ENCODE measurements around the gene KDM1B.
"Not testable (repeated sequence)": the region's sequence is repeated elsewhere in the genome, so short reads cannot be mapped to it uniquely, and the experiment has no call there.

Gene KDM1B

DNA sequence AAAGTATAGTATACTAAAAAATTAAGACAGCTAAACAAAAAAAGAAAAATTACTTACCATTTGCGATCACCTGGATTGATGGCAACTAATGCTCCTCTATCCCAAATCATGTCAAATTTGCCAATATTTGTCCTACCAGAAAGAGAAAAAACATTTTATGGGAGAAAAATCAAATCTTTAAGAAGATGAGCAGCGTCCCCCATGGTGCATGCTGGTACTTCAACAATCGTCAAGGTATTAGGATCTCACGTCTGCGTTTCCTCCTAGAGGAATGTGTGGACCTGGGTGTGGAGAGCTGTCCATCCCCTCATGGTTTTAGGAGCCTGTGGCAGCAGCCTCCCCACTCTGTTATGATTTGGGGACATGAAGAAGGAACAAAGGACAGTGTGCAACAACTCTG lies 16.3 kb upstream of the KDM1B start:
- no peak overlapping the region for H3K4me3 ChIP-seq (ENCODE audit: low read length)
- H3K9me3 ChIP-seq (ENCODE audit: low read length), result no peaks in the 10 kb centered on the region
- no peaks in the 10 kb centered on the region for H3K4me1 ChIP-seq (ENCODE audit: insufficient read depth, low read length)
- H2AFZ ChIP-seq (ENCODE audit: low read depth, low read length), result no peak overlapping the region
- no peaks in the 10 kb centered on the region for H3K27me3 ChIP-seq (ENCODE audit: insufficient read depth, low read length)
- H3K36me3 ChIP-seq (ENCODE audit: insufficient read depth, low read length), result peaks cover 12% of the 10 kb centered on the region

DNA sequence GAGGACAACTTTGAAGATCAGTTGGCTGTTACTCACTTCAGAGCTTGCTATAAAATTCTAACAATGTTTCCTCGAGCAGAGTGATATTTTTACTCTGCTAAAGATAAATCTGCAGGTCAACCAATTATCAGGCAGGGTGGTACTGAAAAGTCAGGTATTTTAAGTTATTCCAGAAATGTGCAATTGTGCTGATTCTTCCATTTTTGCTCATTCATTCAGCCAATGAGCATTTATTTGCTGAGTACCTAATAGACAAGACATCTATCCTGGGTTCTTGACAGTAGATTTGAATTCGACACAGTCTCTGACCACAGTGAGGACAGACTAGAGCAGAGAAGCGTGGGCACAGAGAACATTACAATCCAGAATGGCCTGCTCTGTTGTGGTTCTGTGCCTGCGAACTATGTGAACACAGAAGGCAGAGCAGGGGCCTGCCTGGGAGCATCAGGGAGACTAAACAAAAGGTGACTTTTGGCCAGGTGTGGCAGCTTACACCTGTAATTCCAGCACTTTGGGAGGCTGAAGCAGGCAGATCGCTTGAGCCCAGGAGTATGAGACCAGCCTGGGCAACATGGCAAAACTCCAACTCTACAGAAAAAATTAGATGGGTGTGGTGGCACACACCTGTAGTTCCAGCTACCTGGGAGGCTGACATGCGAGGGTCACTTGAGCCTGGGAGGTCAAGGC lies 15.1 kb upstream of the KDM1B start:
- Histone ChIP-seq H3K9me3 (ENCODE audit: low read length) (no peaks in the 10 kb centered on the region), H3K4me3 (ENCODE audit: low read length) (no peak overlapping the region), H3K27me3 (ENCODE audit: insufficient read depth, low read length) (no peaks in the 10 kb centered on the region), H3K4me1 (ENCODE audit: insufficient read depth, low read length) (no peaks in the 10 kb centered on the region), H3K36me3 (ENCODE audit: insufficient read depth, low read length) (peaks cover 12% of the 10 kb centered on the region), H2AFZ (ENCODE audit: low read depth, low read length) (no peak overlapping the region)

DNA sequence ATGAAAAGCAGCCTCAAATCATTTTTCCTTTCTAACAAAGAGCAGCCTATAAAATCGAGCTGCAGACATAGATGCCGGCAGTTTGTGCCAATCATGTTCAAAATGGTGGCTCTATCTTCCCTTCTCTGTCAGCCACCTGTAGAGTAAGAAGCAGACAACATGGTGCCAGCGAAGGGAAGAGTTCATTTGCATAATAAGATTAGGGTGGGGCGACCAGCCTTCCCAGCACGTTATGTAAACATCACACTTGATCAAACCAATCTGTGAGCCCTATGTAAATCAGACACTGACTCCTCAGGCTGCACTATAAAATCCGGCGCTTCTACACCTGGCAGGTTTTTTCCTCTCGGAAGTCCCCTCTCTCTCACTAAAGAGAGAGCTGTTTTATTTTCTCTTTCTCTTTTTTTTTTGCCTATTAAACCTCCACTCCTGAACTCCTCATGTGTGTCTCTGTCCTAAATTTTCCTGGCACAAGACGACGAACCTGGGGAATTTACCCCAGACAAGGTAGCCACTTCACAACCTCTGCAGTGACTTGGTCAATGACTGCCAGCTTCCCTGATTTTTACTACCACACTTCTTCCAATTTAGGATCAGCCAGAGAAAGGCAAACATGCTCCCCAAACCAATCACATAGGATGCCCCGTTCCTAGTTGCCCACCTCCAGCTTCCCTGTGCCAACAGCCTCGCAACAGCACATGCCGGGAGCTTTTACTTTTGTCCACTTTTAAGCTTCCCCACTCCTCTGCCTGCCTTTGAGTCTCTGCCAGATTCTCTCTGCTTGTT lies 13.2 kb upstream of the KDM1B start:
- H2AFZ ChIP-seq (ENCODE audit: low read depth, low read length), result no peak overlapping the region
- peaks cover 8% of the 10 kb centered on the region for H3K36me3 ChIP-seq (ENCODE audit: insufficient read depth, low read length)
- no peaks in the 10 kb centered on the region for H3K27me3 ChIP-seq (ENCODE audit: insufficient read depth, low read length)
- H3K4me1 ChIP-seq (ENCODE audit: insufficient read depth, low read length), result no peaks in the 10 kb centered on the region
- no peak overlapping the region for H3K4me3 ChIP-seq (ENCODE audit: low read length)
- no peaks in the 10 kb centered on the region for H3K9me3 ChIP-seq (ENCODE audit: low read length)

DNA sequence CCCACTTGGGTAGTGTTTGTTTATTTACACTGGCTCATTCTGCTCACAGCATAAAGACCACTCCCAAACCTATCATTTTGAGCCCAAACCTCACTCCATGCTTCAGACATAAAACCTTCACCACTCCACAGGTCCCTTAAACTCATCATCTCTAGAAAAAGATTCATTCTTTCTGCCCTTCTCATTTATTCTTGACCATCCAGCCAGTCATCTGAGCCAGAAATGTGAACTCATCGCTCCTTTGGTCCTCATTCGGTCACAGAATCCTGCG lies 12.7 kb upstream of the KDM1B start:
- H3K4me1 ChIP-seq (ENCODE audit: insufficient read depth, low read length), result no peaks in the 10 kb centered on the region
- H3K27me3 ChIP-seq (ENCODE audit: insufficient read depth, low read length), result no peaks in the 10 kb centered on the region
- H3K9me3 ChIP-seq (ENCODE audit: low read length), result no peaks in the 10 kb centered on the region
- no peak overlapping the region for H3K4me3 ChIP-seq (ENCODE audit: low read length)
- H3K36me3 ChIP-seq (ENCODE audit: insufficient read depth, low read length), result peaks cover 8% of the 10 kb centered on the region
- no peak overlapping the region for H2AFZ ChIP-seq (ENCODE audit: low read depth, low read length)

GRCh38 chr6:18147160-18147559 lies 8.1 kb upstream of the KDM1B start:
- no peaks in the 10 kb centered on the region for H3K4me1 ChIP-seq (ENCODE audit: insufficient read depth, low read length)
- H3K36me3 ChIP-seq (ENCODE audit: insufficient read depth, low read length), result peaks cover 2% of the 10 kb centered on the region
- H3K9me3 ChIP-seq (ENCODE audit: low read length), result no peaks in the 10 kb centered on the region
- H2AFZ ChIP-seq (ENCODE audit: low read depth, low read length), result no peak overlapping the region
- H3K4me3 ChIP-seq (ENCODE audit: low read length), result no peak overlapping the region
- no peaks in the 10 kb centered on the region for H3K27me3 ChIP-seq (ENCODE audit: insufficient read depth, low read length)

DNA sequence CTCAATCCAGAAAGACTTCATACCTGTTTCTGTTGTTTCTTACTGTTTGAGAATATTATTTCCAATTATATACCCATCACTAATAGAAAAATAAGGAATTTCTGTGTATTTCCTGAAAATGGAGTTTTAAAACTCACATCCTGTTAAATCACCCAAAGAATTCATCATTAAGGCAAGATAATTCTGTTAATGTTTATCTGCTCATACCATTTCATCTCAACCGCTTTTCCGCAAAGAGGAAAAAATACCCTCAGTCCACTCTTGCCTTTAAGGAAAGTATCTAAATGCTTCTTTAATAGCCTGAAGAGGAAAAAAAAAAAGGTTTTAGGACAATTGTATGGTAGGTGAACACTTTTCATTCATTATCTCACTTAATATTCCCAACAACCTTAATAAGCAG lies 7.6 kb upstream of the KDM1B start:
- peaks cover 1% of the 10 kb centered on the region for H3K4me1 ChIP-seq (ENCODE audit: insufficient read depth, low read length)
- no peak overlapping the region for H2AFZ ChIP-seq (ENCODE audit: low read depth, low read length)
- H3K36me3 ChIP-seq (ENCODE audit: insufficient read depth, low read length), result peaks cover 2% of the 10 kb centered on the region
- no peaks in the 10 kb centered on the region for H3K9me3 ChIP-seq (ENCODE audit: low read length)
- no peaks in the 10 kb centered on the region for H3K27me3 ChIP-seq (ENCODE audit: insufficient read depth, low read length)
- no peak overlapping the region for H3K4me3 ChIP-seq (ENCODE audit: low read length)

- Histone ChIP-seq H2AFZ (ENCODE audit: low read depth, low read length) (no peak overlapping the region), H3K9me3 (ENCODE audit: low read length) (no peaks in the 10 kb centered on the region), H3K4me3 (ENCODE audit: low read length) (no peak overlapping the region), H3K27me3 (ENCODE audit: insufficient read depth, low read length) (no peaks in the 10 kb centered on the region), H3K36me3 (ENCODE audit: insufficient read depth, low read length) (peaks cover 2% of the 10 kb centered on the region), H3K4me1 (ENCODE audit: insufficient read depth, low read length) (peaks cover 7% of the 10 kb centered on the region)
Observed at GRCh38 chr6:18148304-18149025, 6.8 kb upstream of the KDM1B start.

DNA sequence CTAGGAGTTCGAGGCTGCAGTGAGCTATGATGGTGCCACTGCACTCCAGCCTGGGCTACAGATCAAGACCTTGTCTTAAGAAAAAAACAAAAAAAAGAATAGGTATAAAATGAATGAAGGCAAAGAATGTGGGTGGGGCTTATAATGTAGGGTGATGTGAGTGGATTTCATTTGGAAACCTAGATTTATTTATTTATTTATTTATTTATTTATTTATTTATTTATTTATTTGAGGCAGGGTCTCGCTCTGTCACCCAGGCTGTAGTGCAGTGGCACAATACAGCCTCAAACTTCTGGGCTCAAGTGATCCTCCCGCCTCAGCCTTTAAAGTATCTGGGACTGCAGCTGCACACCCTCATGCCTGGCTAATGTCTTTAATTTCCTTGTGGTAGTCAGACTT lies 3.8 kb upstream of the KDM1B start:
- H3K36me3 ChIP-seq (ENCODE audit: insufficient read depth, low read length); H3K9me3 ChIP-seq (ENCODE audit: low read length); H3K27me3 ChIP-seq (ENCODE audit: insufficient read depth, low read length); H3K4me3 ChIP-seq (ENCODE audit: low read length); H2AFZ ChIP-seq (ENCODE audit: low read depth, low read length): not testable (repeated sequence)
- H3K4me1 ChIP-seq (ENCODE audit: insufficient read depth, low read length), result peaks cover 21% of the 10 kb centered on the region

DNA sequence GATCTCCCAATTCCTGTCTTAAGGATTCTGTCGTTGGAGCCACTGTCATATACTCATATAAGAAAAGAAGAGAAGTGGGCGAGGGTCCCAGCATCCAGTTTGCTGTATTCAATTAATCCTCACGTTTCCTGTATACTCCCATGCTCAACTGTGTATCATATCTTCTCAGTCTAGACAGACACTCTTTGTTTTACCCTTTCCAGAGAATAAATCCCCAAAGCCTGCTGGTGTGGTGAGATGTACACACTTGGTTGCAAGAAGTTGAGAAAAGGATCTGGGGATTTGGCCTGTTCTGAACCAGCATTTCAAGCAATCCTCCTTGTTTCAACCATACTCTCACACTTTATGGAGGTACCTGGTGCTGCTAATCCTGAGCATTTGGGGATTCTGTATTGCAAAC lies 3.4 kb upstream of the KDM1B start:
- H2AFZ ChIP-seq (ENCODE audit: low read depth, low read length), result no peak overlapping the region

DNA sequence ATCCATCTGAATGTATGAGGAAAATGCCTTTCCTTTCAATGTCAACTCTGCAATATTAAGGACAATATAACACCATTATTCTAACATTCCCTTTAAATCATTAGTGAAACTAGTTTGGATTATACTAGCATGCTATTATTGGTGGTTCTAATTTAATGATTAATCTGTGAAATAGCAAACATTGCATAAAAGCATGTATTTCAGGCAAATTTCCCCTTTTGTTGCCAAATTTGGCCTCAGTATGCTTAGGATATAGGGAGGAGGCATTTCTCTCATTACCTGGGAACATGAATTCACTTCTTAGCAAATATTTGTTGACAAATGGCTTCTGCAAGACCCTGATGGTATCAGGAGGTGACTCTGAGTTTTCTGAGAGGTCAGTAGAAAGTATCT lies 1.9 kb upstream of the KDM1B start:
- Histone ChIP-seq H3K9me3 (ENCODE audit: low read length) (no peaks in the 10 kb centered on the region), H3K27me3 (ENCODE audit: insufficient read depth, low read length) (no peaks in the 10 kb centered on the region), H3K4me3 (ENCODE audit: low read length) (no peak overlapping the region), H3K36me3 (ENCODE audit: insufficient read depth, low read length) (peaks cover under 1% of the 10 kb centered on the region), H2AFZ (ENCODE audit: low read depth, low read length) (no peak overlapping the region), H3K4me1 (ENCODE audit: insufficient read depth, low read length) (peaks cover 21% of the 10 kb centered on the region)

More for the DNA sequence above, 3.4 kb upstream of the KDM1B start:
- Histone ChIP-seq H3K27me3 (ENCODE audit: insufficient read depth, low read length) (no peaks in the 10 kb centered on the region), H3K9me3 (ENCODE audit: low read length) (no peaks in the 10 kb centered on the region), H3K4me3 (ENCODE audit: low read length) (no peak overlapping the region), H3K36me3 (ENCODE audit: insufficient read depth, low read length) (peaks cover 2% of the 10 kb centered on the region), H3K4me1 (ENCODE audit: insufficient read depth, low read length) (peaks cover 21% of the 10 kb centered on the region)

GRCh38 chr6:18154507-18155149 lies 594 bp upstream of the KDM1B start, which contains the start of gene TPMT:
Gene TPMT (minus strand): TSS chr6:18155077. CDS start chr6:18149127, 5,950 bp downstream.
- Histone ChIP-seq H3K36me3 (ENCODE audit: insufficient read depth, low read length) (no peaks in the 10 kb centered on the region), H3K4me1 (ENCODE audit: insufficient read depth, low read length) (peaks cover 21% of the 10 kb centered on the region), H2AFZ (ENCODE audit: low read depth, low read length) (peak within 1 kb of the TSS; percentile 99), H3K9me3 (ENCODE audit: low read length) (no peaks in the 10 kb centered on the region), H3K27me3 (ENCODE audit: insufficient read depth, low read length) (no peaks in the 10 kb centered on the region), H3K4me3 (ENCODE audit: low read length) (peak within 1 kb of the TSS; percentile 99)

DNA sequence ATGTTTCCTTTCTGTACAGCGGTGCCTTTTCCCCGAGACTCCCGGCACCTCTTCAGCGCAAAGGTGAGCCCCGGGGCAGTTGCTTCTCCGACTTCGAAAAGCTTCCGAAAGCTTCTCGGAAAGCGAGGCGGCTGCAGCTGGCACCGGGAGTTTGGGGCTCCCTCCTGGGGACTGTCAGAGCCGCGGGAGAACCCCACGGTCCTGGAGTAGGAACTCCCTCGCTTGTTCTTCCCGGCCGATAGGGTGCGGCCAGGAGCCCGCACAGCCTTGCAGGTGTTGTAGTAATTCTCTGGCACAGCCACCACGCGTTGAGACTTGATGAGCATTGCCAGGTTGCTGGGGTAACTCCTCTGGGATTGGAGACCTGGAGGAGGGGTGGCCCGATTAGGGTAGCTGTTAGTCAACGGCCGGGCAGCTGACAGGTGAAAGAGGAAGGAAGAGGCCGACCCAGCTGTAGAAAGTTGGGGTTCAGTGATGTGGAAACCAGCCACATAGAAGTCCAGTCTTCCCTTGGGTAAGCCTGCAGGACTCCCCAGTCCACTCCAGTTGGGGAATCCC lies 721 bp downstream of the KDM1B start:
- peak overlapping the region; percentile 99 for H3K4me3 ChIP-seq (ENCODE audit: low read length)
- H3K9me3 ChIP-seq (ENCODE audit: low read length), result no peaks in the 10 kb centered on the region
- peaks cover 6% of the 10 kb centered on the region for H3K36me3 ChIP-seq (ENCODE audit: insufficient read depth, low read length)
- H3K4me1 ChIP-seq (ENCODE audit: insufficient read depth, low read length), result peaks cover 21% of the 10 kb centered on the region
- peak overlapping the region; percentile 99 for H2AFZ ChIP-seq (ENCODE audit: low read depth, low read length)
- H3K27me3 ChIP-seq (ENCODE audit: insufficient read depth, low read length), result no peaks in the 10 kb centered on the region

DNA sequence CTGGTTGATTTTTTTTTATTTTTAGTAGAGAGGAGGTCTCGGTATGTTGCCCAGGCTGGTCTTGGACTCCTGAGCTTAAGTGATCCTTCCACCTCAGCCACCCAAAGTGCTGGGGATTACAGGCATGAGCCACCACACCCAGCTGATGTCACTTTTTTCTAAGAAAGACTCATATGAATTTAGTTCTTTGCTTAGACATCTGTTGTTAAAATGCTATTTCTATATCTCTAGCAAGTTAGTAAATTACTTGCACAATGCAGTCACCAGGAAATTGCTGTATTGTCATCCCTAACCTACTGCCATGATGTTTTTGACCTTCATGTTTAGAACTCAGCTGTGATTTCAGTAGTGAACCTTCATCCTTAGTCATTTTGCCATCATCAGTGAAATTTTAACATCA lies 5.7 kb downstream of the KDM1B start:
- Histone ChIP-seq H3K36me3 (ENCODE audit: insufficient read depth, low read length) (peaks cover 28% of the 10 kb centered on the region), H3K9me3 (ENCODE audit: low read length) (no peaks in the 10 kb centered on the region), H3K4me1 (ENCODE audit: insufficient read depth, low read length) (peaks cover 5% of the 10 kb centered on the region), H2AFZ (ENCODE audit: low read depth, low read length) (no peak overlapping the region), H3K4me3 (ENCODE audit: low read length) (no peak overlapping the region), H3K27me3 (ENCODE audit: insufficient read depth, low read length) (no peaks in the 10 kb centered on the region)

All from neuron (in vitro differentiated cells).